H1 (cell line): Measurements from ENCODE around the gene DCAF4. TPM values are rescaled to one million over a fixed set of nuclear protein-coding genes. Genes with fewer than 3 reads are reported as not detected.
A peak's percentile ranks its signal among the peaks of the same experiment; 100 is the strongest.

Experiments
- CTCF ChIA-PET: fragments of 300-600 bp; sonication (Branson Sonifier 250); formaldehyde crosslinking; loops from one replicate; lab custom pipeline; 2021; ENCODE audit not compliant: partially characterized antibody; lab: Charles Lee
- POLR2A ChIA-PET: fragments of 300-600 bp; sonication (Branson Sonifier 250); formaldehyde crosslinking; loops from one replicate; lab custom pipeline; 2021; ENCODE audit warnings: inconsistent platforms; ENCODE audit not compliant: partially characterized antibody; lab: Charles Lee
- DNase-seq, 2 experiments: peaks; one replicate each; pipeline versions ENCODE4 v3.0.0 to v3.0.0-alpha.2; 2010 to 2022; ENCODE audit warnings: low spot score in 2 of 2, low read depth in 1 of 2, mixed read lengths in 1 of 2
- FAIRE-seq: peaks from 2 replicates; lab custom pipeline; 2011; peaks lifted over from hg19 to GRCh38; lab: Jason Lieb, UNC
- H2AFZ ChIP-seq: 2 replicates; pipeline ENCODE4 v1.8.1; 2012; ENCODE audit warnings: low read length, inconsistent platforms
- H2AK5ac ChIP-seq: 2 replicates; pipeline ENCODE4 v1.6.1; 2013; ENCODE audit warnings: low read depth, low read length
- H2BK120ac ChIP-seq: replicated peaks from 2 replicates; pipeline ENCODE3; 2013; ENCODE audit warnings: low read depth, low read length, inconsistent platforms
- H2BK12ac ChIP-seq: 2 replicates; pipeline ENCODE4 v1.6.1; 2013; ENCODE audit warnings: low read depth, low read length
- H2BK15ac ChIP-seq: 2 replicates; pipeline ENCODE4 v1.6.1; 2013; ENCODE audit warnings: low read length
- H2BK20ac ChIP-seq: 2 replicates; pipeline ENCODE4 v1.6.1; 2013; ENCODE audit warnings: low read length
- H2BK5ac ChIP-seq: 2 replicates; pipeline ENCODE4 v1.6.1; 2013; ENCODE audit warnings: low read depth, low read length
- H3K14ac ChIP-seq: 2 replicates; pipeline ENCODE4 v1.6.1; 2013; ENCODE audit warnings: inconsistent platforms; ENCODE audit not compliant: insufficient read length
- H3K18ac ChIP-seq: 2 replicates; pipeline ENCODE4 v1.6.1; 2013; ENCODE audit warnings: low read length; ENCODE audit errors: extremely low read depth
- H3K23ac ChIP-seq: 2 replicates; pipeline ENCODE4 v1.6.1; 2013; ENCODE audit warnings: inconsistent platforms; ENCODE audit not compliant: insufficient read length
- H3K23me2 ChIP-seq: 2 replicates; pipeline ENCODE4 v1.6.1; 2013; ENCODE audit warnings: low read depth, low read length
- H3K27ac ChIP-seq: 2 replicates; pipeline ENCODE4 v1.6.1; 2011; ENCODE audit warnings: low read depth, low read length, inconsistent platforms
- H3K27me3 ChIP-seq, 4 experiments: replicated peaks in 1 of 4; 1 replicate in 1 of 4; 2 replicates in 3 of 4; pipeline versions ENCODE4 v1.6.1 to v1.8.1; 2011 to 2013; ENCODE audit warnings: low read length in 3 of 4, mild to moderate bottlenecking in 3 of 4, inconsistent platforms in 2 of 4, mixed read lengths in 2 of 4, moderate library complexity in 1 of 4; ENCODE audit not compliant: control insufficient read depth in 3 of 4, insufficient read depth in 3 of 4; ENCODE audit errors: extremely low read depth in 1 of 4
- H3K36me3 ChIP-seq, 4 experiments: 2 replicates each; pipeline versions ENCODE4 v1.6.1 to v1.8.1; 2011 to 2013; ENCODE audit warnings: mild to moderate bottlenecking in 4 of 4, low read length in 3 of 4, moderate library complexity in 2 of 4, control low read depth in 1 of 4, inconsistent platforms in 1 of 4; ENCODE audit not compliant: insufficient read depth in 4 of 4, control insufficient read depth in 2 of 4
- H3K4ac ChIP-seq: replicated peaks from 2 replicates; pipeline ENCODE3; 2013; ENCODE audit warnings: low read length, low read depth, mixed read lengths, inconsistent platforms; ENCODE audit not compliant: insufficient read length
- H3K4me1 ChIP-seq, 4 experiments: replicated peaks in 1 of 4; 1 replicate in 1 of 4; 2 replicates in 3 of 4; pipeline versions ENCODE4 v1.6.1 to v1.8.1; 2011 to 2013; ENCODE audit warnings: low read length in 3 of 4, inconsistent platforms in 2 of 4, mixed read lengths in 1 of 4; ENCODE audit not compliant: insufficient read depth in 4 of 4, control insufficient read depth in 3 of 4
- H3K4me2 ChIP-seq, 2 experiments: 2 replicates each; pipeline versions ENCODE4 v1.6.1 to v1.8.1; 2011 to 2013; ENCODE audit warnings: low read depth in 2 of 2, low read length in 2 of 2, control low read depth in 1 of 2, inconsistent platforms in 1 of 2, mild to moderate bottlenecking in 1 of 2; ENCODE audit not compliant: insufficient read depth in 1 of 2
- H3K4me3 ChIP-seq, 4 experiments: fragments of 200-600, 300-600 bp in 1 of 4; sonication (generic), shearing (Covaris generic), sonication (Bioruptor Twin) in 1 of 4; 2 replicates each; pipeline versions ENCODE4 v1.5.1 to v1.8.1; 2011 to 2016; ENCODE audit warnings: low read length in 4 of 4, low read depth in 3 of 4, control low read depth in 2 of 4, inconsistent platforms in 2 of 4, mild to moderate bottlenecking in 2 of 4, mixed read lengths in 1 of 4, moderate library complexity in 1 of 4; ENCODE audit not compliant: insufficient read depth in 2 of 4; ENCODE audit errors: extremely low read depth in 1 of 4
- H3K56ac ChIP-seq: replicated peaks from 2 replicates; pipeline ENCODE3; 2013; ENCODE audit warnings: low read depth, mild to moderate bottlenecking, mixed read lengths, low read length, inconsistent platforms; ENCODE audit not compliant: insufficient read length
- H3K79me1 ChIP-seq: 2 replicates; pipeline ENCODE4 v1.6.1; 2013; ENCODE audit warnings: low read depth, low read length, control low read depth
- H3K79me2 ChIP-seq, 2 experiments: 2 replicates each; pipeline versions ENCODE4 v1.6.1 to v1.8.1; 2012 to 2013; ENCODE audit warnings: low read length in 2 of 2, mild to moderate bottlenecking in 2 of 2, inconsistent platforms in 1 of 2; ENCODE audit not compliant: insufficient read depth in 2 of 2, control insufficient read depth in 1 of 2
- H3K9ac ChIP-seq, 4 experiments: replicated peaks in 1 of 4; 1 replicate in 1 of 4; 2 replicates in 3 of 4; pipeline versions ENCODE4 v1.6.1 to v1.8.1; 2011 to 2013; ENCODE audit warnings: low read depth in 3 of 4, low read length in 3 of 4, control low read depth in 2 of 4, mild to moderate bottlenecking in 2 of 4, moderate library complexity in 2 of 4, inconsistent platforms in 1 of 4; ENCODE audit errors: extremely low read depth in 1 of 4
- H3K9me3 ChIP-seq, 2 experiments: 2 replicates each; pipeline versions ENCODE4 v1.6.1 to v1.8.1; 2012 to 2013; ENCODE audit warnings: mild to moderate bottlenecking in 2 of 2, moderate library complexity in 2 of 2, control low read depth in 1 of 2, inconsistent platforms in 1 of 2, low read depth in 1 of 2, low read length in 1 of 2, mixed read lengths in 1 of 2; ENCODE audit not compliant: insufficient read depth in 2 of 2
- H4K20me1 ChIP-seq, 2 experiments: replicated peaks in 1 of 2; 2 replicates each; pipeline versions ENCODE3 to v1.8.1; 2011 to 2013; ENCODE audit warnings: inconsistent platforms in 2 of 2, low read length in 2 of 2, mild to moderate bottlenecking in 1 of 2; ENCODE audit not compliant: insufficient read depth in 2 of 2, control insufficient read depth in 1 of 2
- H4K5ac ChIP-seq: 2 replicates; pipeline ENCODE4 v1.6.1; 2013; ENCODE audit warnings: low read length, low read depth, mixed read lengths, inconsistent platforms; ENCODE audit not compliant: insufficient read length
- H4K8ac ChIP-seq: 2 replicates; pipeline ENCODE4 v1.8.0; 2013; ENCODE audit warnings: mild to moderate bottlenecking, moderate library complexity, low read length, inconsistent platforms; ENCODE audit not compliant: insufficient read depth; ENCODE audit errors: extremely low read depth
- H4K91ac ChIP-seq: replicated peaks from 2 replicates; pipeline ENCODE3; 2013; ENCODE audit warnings: low read length, mixed read lengths, inconsistent platforms; ENCODE audit not compliant: insufficient read length
- BRCA1 ChIP-seq: IDR thresholded peaks from 2 replicates; pipeline ENCODE4 v1.6.1; 2012; ENCODE audit warnings: low read depth, low read length, improper control_type of control experiment
- CEBPB ChIP-seq: IDR thresholded peaks from 2 replicates; pipeline ENCODE4 v1.6.1; 2012; ENCODE audit warnings: low read depth, low read length
- EZH2 ChIP-seq: fragments of 200-600 bp; sonication (generic); IDR thresholded peaks from 2 replicates; pipeline ENCODE4 v1.7.1; 2012; ENCODE audit warnings: low read depth, mild to moderate bottlenecking, moderate library complexity, low read length, inconsistent platforms; ENCODE audit not compliant: severe bottlenecking
- FOSL1 ChIP-seq: IDR thresholded peaks from 2 replicates; pipeline ENCODE4 v1.6.1; 2011; ENCODE audit warnings: mild to moderate bottlenecking, low read depth, low read length, moderate library complexity; ENCODE audit not compliant: insufficient read depth
- GTF2F1 ChIP-seq: IDR thresholded peaks from 2 replicates; pipeline ENCODE4 v1.6.1; 2012; ENCODE audit warnings: low read depth, low read length, improper control_type of control experiment, borderline replicate concordance
- MAFK ChIP-seq: IDR thresholded peaks from 2 replicates; pipeline ENCODE4 v1.6.1; 2012; ENCODE audit warnings: low read depth, mild to moderate bottlenecking, improper control_type of control experiment, low read length
- WGBS, 2 experiments: shearing (Covaris generic) in 1 of 2; methylation state at CpG; one replicate each; pipeline versions ENCODE4 v1.1.6 to v1.1.7; 2013 to 2015; ENCODE audit warnings: low lambda C conversion rate in 2 of 2, mixed read lengths in 2 of 2, inconsistent platforms in 1 of 2, low coverage in 1 of 2, missing lambda C conversion rate in 1 of 2; ENCODE audit not compliant: insufficient replicate concordance in 2 of 2, insufficient coverage in 1 of 2, insufficient read length in 1 of 2; ENCODE audit errors: extremely low coverage in 1 of 2, missing lambda C conversion rate in 1 of 2; 5-methylcytosine and 5-hydroxymethylcytosine counted together
- polyA plus RNA-seq, 7 experiments: library from polyadenylated mRNA; depleted of rRNA in 3 of 7; stranded (reverse) in 5 of 7; unstranded in 2 of 7; fragments of >200 nt in 5 of 7; fragments of 200-250 nt in 2 of 7; gene quantifications; 1 replicate in 5 of 7; 2 replicates in 1 of 7; 4 replicates in 1 of 7; pipeline versions ENCODE4 v1.2.1 to v1.2.3, GENCODE V29; 2011 to 2013; ENCODE audit warnings: missing spikeins in 2 of 7, mixed read lengths in 2 of 7
- total RNA-seq: library from RNA; stranded (reverse); fragmentation: NEBNext Ultra II Directional; extraction: Animal tissue kit (Norgen Biotek cat#: 25700); gene quantifications from 2 replicates; pipeline ENCODE4 v1.2.1, GENCODE V29; 2021
- TF ChIP-seq, protein P1 (sequence below): IDR thresholded peaks from 2 replicates; pipeline ENCODE4 v1.6.1; 2012; ENCODE audit warnings: inconsistent platforms

The DCAF4 gene
- total and polyA plus RNA-seq, 2 of the 8 experiments (the other 6 are each of a cell fraction or from before 2014, with no cell fraction given), result 17.0 to 21.1 TPM

DNA sequence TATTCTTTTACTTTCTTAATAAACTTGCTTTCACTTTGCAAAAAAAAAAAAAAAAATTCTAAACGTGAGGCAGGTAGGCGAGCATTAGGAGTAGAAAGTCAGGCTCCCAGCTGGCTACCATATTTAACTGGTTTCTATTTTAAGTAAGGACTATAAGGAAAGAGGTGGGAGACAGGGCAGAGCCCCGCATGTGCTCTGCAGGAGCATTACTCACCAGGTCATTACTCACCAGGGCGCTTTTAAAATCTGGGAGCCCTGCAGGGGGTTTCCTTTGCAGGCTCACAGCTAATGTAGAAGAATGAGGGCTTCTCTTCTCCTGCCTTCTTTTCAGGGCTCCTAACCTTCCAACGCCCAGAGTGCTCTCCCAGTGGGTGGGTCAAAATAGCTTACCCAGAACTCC is 18.4 kb upstream of the DCAF4 start:
- Histone ChIP-seq H2BK5ac (no peak overlapping the region), H2BK12ac (no peak overlapping the region), H3K18ac (no peak overlapping the region), H3K79me2 (no peaks in the 10 kb centered on the region), H3K4me1 (peaks cover 0 to 11% (median 0%) of the 10 kb centered on the region in 4 experiments; a peak in 3 of 7 replicates), H3K23me2 (no peaks in the 10 kb centered on the region), H4K8ac (no peak overlapping the region), H3K79me1 (no peaks in the 10 kb centered on the region), H2AK5ac (no peak overlapping the region), H3K27ac (no peak overlapping the region), H3K4me2 (no peak overlapping the region; a peak in 2 of 4 replicates), H2AFZ (no peak overlapping the region), H4K91ac (no peak overlapping the region), H3K4ac (no peak overlapping the region), H3K14ac (no peak overlapping the region), H3K4me3 (0 out of 8 replicates have a peak overlapping the region, but pooled peaks of 1 of the 4 experiments have one; percentile 3), H2BK15ac (no peak overlapping the region), H4K20me1 (no peaks in the 10 kb centered on the region), H3K9me3 (no peaks in the 10 kb centered on the region), H3K23ac (no peak overlapping the region), H3K36me3 (no peaks in the 10 kb centered on the region), H3K9ac (no peak overlapping the region), H2BK120ac (no peak overlapping the region), H3K27me3 (no peaks in the 10 kb centered on the region), H3K56ac (no peak overlapping the region), H2BK20ac (no peak overlapping the region), H4K5ac (no peak overlapping the region)
- ChIA-PET POLR2A (no interaction called here), CTCF (interaction anchor here (0.6 to 1.8 kb wide), 9 partner anchors 14 to 392 kb away, joined by 3 to 5 read pairs (median 3); partner anchors contain the start of gene DPF3)
- FAIRE-seq (no peak), DNase-seq (no peak)
- TF ChIP-seq FOSL1 (no peak), MAFK (no peak), BRCA1 (no peak), EZH2 (no peak), CEBPB (no peak), GTF2F1 (no peak)
- TF ChIP-seq, protein P1, sequence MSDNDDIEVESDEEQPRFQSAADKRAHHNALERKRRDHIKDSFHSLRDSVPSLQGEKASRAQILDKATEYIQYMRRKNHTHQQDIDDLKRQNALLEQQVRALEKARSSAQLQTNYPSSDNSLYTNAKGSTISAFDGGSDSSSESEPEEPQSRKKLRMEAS, result no peak
- WGBS, 2 experiments, result 16% methylated on average over 5 of the region's 5 CpGs; no CpG with 5 or more reads in 1 of the 2 experiments
